ENCODE data around the gene DARS1.

GRCh38 chr2:135969655-135970387 is 15.6 kb downstream of the DARS1 start:
- TF ChIP-seq CTCF (IDR thresholded peaks at IDR 0.05; ENCODE audit: poor library complexity) (no peak), EZH2 (IDR thresholded peaks at IDR 0.05; ENCODE audit: borderline replicate concordance) (no peak)
